K562 (cell line): ENCODE results near the gene ERCC2. TPM values are rescaled to one million over a fixed set of nuclear protein-coding genes. Genes with fewer than 3 reads are reported as not detected.
A peak's percentile ranks its signal among the peaks of the same experiment; 100 is the strongest.

Source experiments
- BCL6 ChIP-seq: fragments of 250-450 bp; sonication (Bioruptor Pico); IDR thresholded peaks from 2 replicates; pipeline ENCODE4 v1.4.0; 2020
- CBX5 ChIP-seq: IDR thresholded peaks from 2 replicates; pipeline ENCODE4 v1.6.1; 2014; ENCODE audit warnings: low read depth, borderline replicate concordance
- CHD2 ChIP-seq: IDR thresholded peaks from 2 replicates; pipeline ENCODE4 v1.6.1; 2011; ENCODE audit warnings: low read depth, low read length
- DACH1 ChIP-seq: fragments of 450-650 bp; IDR thresholded peaks from 2 replicates; pipeline ENCODE4 v1.6.1; 2018; ENCODE audit not compliant: partially characterized antibody
- DIDO1 ChIP-seq: fragments of 450-650 bp; IDR thresholded peaks from 2 replicates; pipeline ENCODE4 v1.6.1; 2016; ENCODE audit warnings: low read depth, missing biosample characterization, missing genetic modification characterization
- ETV1 ChIP-seq: fragments of 450-650 bp; conservative IDR thresholded peaks from 2 replicates; pipeline ENCODE4 v1.6.1; 2016; ENCODE audit warnings: missing genetic modification characterization, control low read depth, low read depth, missing compliant biosample characterization
- FOS ChIP-seq: IDR thresholded peaks from 3 replicates; pipeline ENCODE4 v1.6.1; 2011; ENCODE audit not compliant: insufficient read length; ENCODE audit errors: extremely low read depth
- HCFC1 ChIP-seq: IDR thresholded peaks from 2 replicates; pipeline ENCODE4 v1.6.1; 2012; ENCODE audit warnings: low read depth, low read length, improper control_type of control experiment
- KDM1A ChIP-seq, 2 experiments: fragments of 450-650 bp; IDR thresholded peaks; 2 replicates each; pipeline ENCODE4 v1.6.1; 2016; ENCODE audit warnings: mild to moderate bottlenecking in 2 of 2
- KLF13 ChIP-seq: fragments of 450-650 bp; IDR thresholded peaks from 2 replicates; pipeline ENCODE4 v1.6.1; 2016; ENCODE audit warnings: missing genetic modification characterization, low read depth, mild to moderate bottlenecking, missing compliant biosample characterization, moderate library complexity, borderline replicate concordance
- L3MBTL2 ChIP-seq: fragments of 450-650 bp; IDR thresholded peaks from 2 replicates; pipeline ENCODE4 v1.6.1; 2016; ENCODE audit warnings: mild to moderate bottlenecking, moderate library complexity
- MTA1 ChIP-seq: fragments of 450-650 bp; IDR thresholded peaks from 2 replicates; pipeline ENCODE4 v1.6.1; 2017; ENCODE audit warnings: borderline replicate concordance
- MTA3 ChIP-seq: fragments of 450-650 bp; formaldehyde crosslinking; IDR thresholded peaks from 2 replicates; pipeline ENCODE4 v1.6.1; 2017; ENCODE audit warnings: mild to moderate bottlenecking, borderline replicate concordance
- PHF20 ChIP-seq: fragments of 450-650 bp; IDR thresholded peaks from 2 replicates; pipeline ENCODE4 v1.6.1; 2018; ENCODE audit not compliant: partially characterized antibody
- SAP30 ChIP-seq: fragments of 200-600 bp; sonication (generic); IDR thresholded peaks from 2 replicates; pipeline ENCODE4 v1.6.1; 2012; ENCODE audit warnings: borderline replicate concordance, low read depth, mild to moderate bottlenecking, moderate library complexity, low read length, control low read depth, inconsistent platforms; ENCODE audit not compliant: insufficient read depth, poor library complexity, severe bottlenecking
- SMARCB1 ChIP-seq: IDR thresholded peaks from 2 replicates; pipeline ENCODE4 v1.6.1; 2011; ENCODE audit warnings: improper control_type of control experiment, low read depth; ENCODE audit not compliant: insufficient read length
- TBP ChIP-seq: optimal IDR thresholded peaks from 2 replicates; pipeline ENCODE3; 2011; ENCODE audit warnings: low read depth, low read length, improper control_type of control experiment
- TCF3 ChIP-seq: sonication (generic); formaldehyde crosslinking; IDR thresholded peaks from 2 replicates; pipeline ENCODE4 v1.4.0; 2020; ENCODE audit warnings: mild to moderate bottlenecking, missing genetic modification reagents
- polyA plus RNA-seq, 8 experiments: library from polyadenylated mRNA; depleted of rRNA in 4 of 8; stranded (reverse) in 5 of 8; unstranded in 3 of 8; fragments of >200 nt; fragmentation: Nextera tagmentation in 2 of 8; fragmentation: Illumina TruSeq in 1 of 8; extraction: Ambion mirVana in 2 of 8; extraction: Trizol in 1 of 8; gene quantifications; 2 replicates each; pipeline versions ENCODE4 v1.2.1 to v1.2.3, GENCODE V29; 2011 to 2014; ENCODE audit warnings: inconsistent platforms in 1 of 8, missing spikeins in 1 of 8
- total RNA-seq, 7 experiments: library from RNA; depleted of rRNA in 6 of 7; stranded (reverse); fragments of >200 nt in 6 of 7; fragmentation: Illumina TruSeq in 2 of 7; extraction: Trizol in 2 of 7; gene quantifications; 2 replicates each; pipeline versions ENCODE4 v1.2.1 to v1.2.3, GENCODE V29; 2011 to 2021; ENCODE audit warnings: low replicate concordance in 1 of 7
- TF ChIP-seq, protein P1 (sequence below): fragments of 250-450 bp; sonication (Bioruptor Pico); IDR thresholded peaks from 2 replicates; pipeline ENCODE4 v1.4.0; 2020; ENCODE audit warnings: mild to moderate bottlenecking, moderate library complexity
- TF ChIP-seq, protein P2 (sequence below): fragments of 250-450 bp; sonication (Bioruptor Pico); IDR thresholded peaks from 2 replicates; pipeline ENCODE4 v1.4.0; 2020; ENCODE audit warnings: borderline replicate concordance
- TF ChIP-seq, protein P3 (sequence below): fragments of 250-450 bp; sonication (Bioruptor Pico); IDR thresholded peaks from 2 replicates; pipeline ENCODE4 v1.8.0; 2021; ENCODE audit warnings: moderate library complexity, mild to moderate bottlenecking, inconsistent platforms

The ERCC2 gene
- total and polyA plus RNA-seq, 9 of the 15 experiments (the other 6 are each of a cell fraction or from before 2014, with no cell fraction given), result 2.2 to 55.9 (median 23.4) TPM

DNA sequence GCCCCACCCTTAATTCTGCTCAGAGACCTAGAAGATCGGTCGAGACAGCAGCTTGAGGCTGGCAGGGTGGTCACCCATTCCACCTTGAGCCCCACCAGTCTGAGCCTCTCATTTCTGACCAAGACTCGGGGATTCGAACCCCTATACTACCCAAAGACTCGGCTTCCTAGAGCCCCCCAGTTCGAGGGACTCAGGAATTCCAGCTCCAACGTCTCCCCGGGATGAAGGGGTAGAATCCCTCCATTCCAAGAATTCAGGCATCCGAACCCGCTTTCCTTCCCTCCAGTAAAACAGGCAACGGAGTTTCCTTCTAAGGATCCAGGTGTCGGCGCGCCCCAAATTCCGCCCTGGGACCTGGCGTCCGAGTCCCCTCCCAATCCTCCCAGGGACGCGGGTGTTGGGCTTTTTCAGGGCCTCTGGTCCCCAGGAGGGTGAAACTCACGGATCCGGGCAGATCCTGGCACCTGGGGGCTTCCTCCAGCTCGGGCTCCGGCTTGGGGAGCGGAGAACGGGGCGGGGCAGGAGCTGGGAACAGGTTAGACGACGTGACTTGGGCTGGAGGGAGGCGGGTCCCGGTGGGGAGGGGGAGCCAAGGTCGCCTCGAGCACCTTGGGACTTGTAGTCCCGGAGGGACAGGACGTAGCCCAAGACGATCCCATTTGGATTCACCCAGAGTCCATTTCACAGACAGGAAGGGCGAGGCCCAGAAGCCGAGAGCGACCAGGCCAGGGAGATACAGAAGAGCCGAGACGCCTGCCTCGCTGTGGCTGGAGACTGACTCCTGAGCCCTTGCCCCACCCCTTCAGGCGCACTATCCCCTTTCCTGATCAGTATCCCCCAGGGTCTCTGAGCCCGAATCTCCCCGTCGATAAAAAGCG, 34.4 kb upstream of the ERCC2 start, which contains the start of gene PPP1R13L (continued):
- TF ChIP-seq, protein P1, sequence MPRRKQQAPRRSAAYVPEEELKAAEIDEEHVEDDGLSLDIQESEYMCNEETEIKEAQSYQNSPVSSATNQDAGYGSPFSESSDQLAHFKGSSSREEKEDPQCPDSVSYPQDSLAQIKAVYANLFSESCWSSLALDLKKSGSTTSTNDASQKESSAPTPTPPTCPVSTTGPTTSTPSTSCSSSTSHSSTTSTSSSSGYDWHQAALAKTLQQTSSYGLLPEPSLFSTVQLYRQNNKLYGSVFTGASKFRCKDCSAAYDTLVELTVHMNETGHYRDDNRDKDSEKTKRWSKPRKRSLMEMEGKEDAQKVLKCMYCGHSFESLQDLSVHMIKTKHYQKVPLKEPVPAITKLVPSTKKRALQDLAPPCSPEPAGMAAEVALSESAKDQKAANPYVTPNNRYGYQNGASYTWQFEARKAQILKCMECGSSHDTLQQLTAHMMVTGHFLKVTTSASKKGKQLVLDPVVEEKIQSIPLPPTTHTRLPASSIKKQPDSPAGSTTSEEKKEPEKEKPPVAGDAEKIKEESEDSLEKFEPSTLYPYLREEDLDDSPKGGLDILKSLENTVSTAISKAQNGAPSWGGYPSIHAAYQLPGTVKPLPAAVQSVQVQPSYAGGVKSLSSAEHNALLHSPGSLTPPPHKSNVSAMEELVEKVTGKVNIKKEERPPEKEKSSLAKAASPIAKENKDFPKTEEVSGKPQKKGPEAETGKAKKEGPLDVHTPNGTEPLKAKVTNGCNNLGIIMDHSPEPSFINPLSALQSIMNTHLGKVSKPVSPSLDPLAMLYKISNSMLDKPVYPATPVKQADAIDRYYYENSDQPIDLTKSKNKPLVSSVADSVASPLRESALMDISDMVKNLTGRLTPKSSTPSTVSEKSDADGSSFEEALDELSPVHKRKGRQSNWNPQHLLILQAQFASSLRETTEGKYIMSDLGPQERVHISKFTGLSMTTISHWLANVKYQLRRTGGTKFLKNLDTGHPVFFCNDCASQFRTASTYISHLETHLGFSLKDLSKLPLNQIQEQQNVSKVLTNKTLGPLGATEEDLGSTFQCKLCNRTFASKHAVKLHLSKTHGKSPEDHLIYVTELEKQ (CRISPR knock-in tag), result no peak
- no peak for TF ChIP-seq L3MBTL2
- TF ChIP-seq FOS, result no peak
- TF ChIP-seq, protein P2, sequence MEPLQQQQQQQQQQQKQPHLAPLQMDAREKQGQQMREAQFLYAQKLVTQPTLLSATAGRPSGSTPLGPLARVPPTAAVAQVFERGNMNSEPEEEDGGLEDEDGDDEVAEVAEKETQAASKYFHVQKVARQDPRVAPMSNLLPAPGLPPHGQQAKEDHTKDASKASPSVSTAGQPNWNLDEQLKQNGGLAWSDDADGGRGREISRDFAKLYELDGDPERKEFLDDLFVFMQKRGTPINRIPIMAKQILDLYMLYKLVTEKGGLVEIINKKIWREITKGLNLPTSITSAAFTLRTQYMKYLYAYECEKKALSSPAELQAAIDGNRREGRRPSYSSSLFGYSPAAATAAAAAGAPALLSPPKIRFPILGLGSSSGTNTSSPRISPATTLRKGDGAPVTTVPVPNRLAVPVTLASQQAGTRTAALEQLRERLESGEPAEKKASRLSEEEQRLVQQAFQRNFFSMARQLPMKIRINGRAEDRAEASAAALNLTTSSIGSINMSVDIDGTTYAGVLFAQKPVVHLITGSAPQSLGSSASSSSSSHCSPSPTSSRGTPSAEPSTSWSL (CRISPR knock-in tag), result no peak
- 0 out of 2 replicates have a peak, but pooled peaks have one; percentile 29 for TF ChIP-seq DIDO1 (tag)
- TF ChIP-seq PHF20, result peak; percentile 63
- no peak for TF ChIP-seq SMARCB1
- TF ChIP-seq TBP, result peak; percentile 4
- peak; percentile 86 to 97 for TF ChIP-seq KDM1A (IDR thresholded peaks at IDR 0.05)
- peak; percentile 66; the same call in 1 of the 2 replicates for TF ChIP-seq KLF13 (tag)
- no peak for TF ChIP-seq CHD2
- TF ChIP-seq TCF3 (CRISPR knock-in tag), result no peak
- 0 out of 2 replicates have a peak, but pooled peaks have one; percentile 22 for TF ChIP-seq MTA1
- TF ChIP-seq BCL6, result no peak
- TF ChIP-seq SAP30, result peak; percentile 60
- TF ChIP-seq CBX5, result 0 out of 2 replicates have a peak, but pooled peaks have one; percentile 6
- TF ChIP-seq DACH1, result no peak
- peak; percentile 53 for TF ChIP-seq ETV1 (tag)
- peak; percentile 28; the same call in 1 of the 2 replicates for TF ChIP-seq MTA3
- peak; percentile 67 for TF ChIP-seq HCFC1
- TF ChIP-seq, protein P3, sequence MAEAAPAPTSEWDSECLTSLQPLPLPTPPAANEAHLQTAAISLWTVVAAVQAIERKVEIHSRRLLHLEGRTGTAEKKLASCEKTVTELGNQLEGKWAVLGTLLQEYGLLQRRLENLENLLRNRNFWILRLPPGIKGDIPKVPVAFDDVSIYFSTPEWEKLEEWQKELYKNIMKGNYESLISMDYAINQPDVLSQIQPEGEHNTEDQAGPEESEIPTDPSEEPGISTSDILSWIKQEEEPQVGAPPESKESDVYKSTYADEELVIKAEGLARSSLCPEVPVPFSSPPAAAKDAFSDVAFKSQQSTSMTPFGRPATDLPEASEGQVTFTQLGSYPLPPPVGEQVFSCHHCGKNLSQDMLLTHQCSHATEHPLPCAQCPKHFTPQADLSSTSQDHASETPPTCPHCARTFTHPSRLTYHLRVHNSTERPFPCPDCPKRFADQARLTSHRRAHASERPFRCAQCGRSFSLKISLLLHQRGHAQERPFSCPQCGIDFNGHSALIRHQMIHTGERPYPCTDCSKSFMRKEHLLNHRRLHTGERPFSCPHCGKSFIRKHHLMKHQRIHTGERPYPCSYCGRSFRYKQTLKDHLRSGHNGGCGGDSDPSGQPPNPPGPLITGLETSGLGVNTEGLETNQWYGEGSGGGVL (CRISPR knock-in tag), result no peak
